ENCODE measurements around the gene QPCTL. TPM values are rescaled to one million over a fixed set of nuclear protein-coding genes. Genes with fewer than 3 reads are reported as not detected.

Gene QPCTL
- total and polyA plus RNA-seq, 9 of the 15 experiments (the other 6 are each of a cell fraction or from before 2014, with no cell fraction given) = 0.99 to 31.3 (median 12.7) TPM

GRCh38 chr19:45717131-45717982 lies 24.9 kb downstream of the QPCTL start (continued):
- 0 out of 2 replicates have a peak, but pooled peaks have one; percentile 43 for TF ChIP-seq JUN (IDR thresholded peaks at IDR 0.05; ENCODE audit: borderline replicate concordance, low read depth, low read length)
- TF ChIP-seq JUN (CRISPR knock-in tag; IDR thresholded peaks at IDR 0.05; ENCODE audit: borderline replicate concordance) = no peak
- TF ChIP-seq, protein P1, sequence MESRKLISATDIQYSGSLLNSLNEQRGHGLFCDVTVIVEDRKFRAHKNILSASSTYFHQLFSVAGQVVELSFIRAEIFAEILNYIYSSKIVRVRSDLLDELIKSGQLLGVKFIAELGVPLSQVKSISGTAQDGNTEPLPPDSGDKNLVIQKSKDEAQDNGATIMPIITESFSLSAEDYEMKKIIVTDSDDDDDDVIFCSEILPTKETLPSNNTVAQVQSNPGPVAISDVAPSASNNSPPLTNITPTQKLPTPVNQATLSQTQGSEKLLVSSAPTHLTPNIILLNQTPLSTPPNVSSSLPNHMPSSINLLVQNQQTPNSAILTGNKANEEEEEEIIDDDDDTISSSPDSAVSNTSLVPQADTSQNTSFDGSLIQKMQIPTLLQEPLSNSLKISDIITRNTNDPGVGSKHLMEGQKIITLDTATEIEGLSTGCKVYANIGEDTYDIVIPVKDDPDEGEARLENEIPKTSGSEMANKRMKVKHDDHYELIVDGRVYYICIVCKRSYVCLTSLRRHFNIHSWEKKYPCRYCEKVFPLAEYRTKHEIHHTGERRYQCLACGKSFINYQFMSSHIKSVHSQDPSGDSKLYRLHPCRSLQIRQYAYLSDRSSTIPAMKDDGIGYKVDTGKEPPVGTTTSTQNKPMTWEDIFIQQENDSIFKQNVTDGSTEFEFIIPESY (CRISPR knock-in tag; IDR thresholded peaks at IDR 0.05) = peak; percentile 63; the same call in 1 of the 2 replicates
- no peak for TF ChIP-seq CREBBP (IDR thresholded peaks at IDR 0.05; ENCODE audit: low read depth, low read length)
- TF ChIP-seq ZNF12 (CRISPR knock-in tag; IDR thresholded peaks at IDR 0.05) = no peak
- no peak for TF ChIP-seq ZNF134 (CRISPR knock-in tag; conservative IDR thresholded peaks at IDR 0.05)
- TF ChIP-seq GATAD2A (IDR thresholded peaks at IDR 0.05) = peak; percentile 88
- TF ChIP-seq ELF2 (CRISPR knock-in tag; IDR thresholded peaks at IDR 0.05) = no peak
- TF ChIP-seq ERF (CRISPR knock-in tag; IDR thresholded peaks at IDR 0.05) = no peak
- TF ChIP-seq XRCC4 (IDR thresholded peaks at IDR 0.05; ENCODE audit: extremely low read depth, insufficient read depth, insufficient read length) = no peak
- TF ChIP-seq ZNF431 (CRISPR knock-in tag; IDR thresholded peaks at IDR 0.05) = no peak
- peak; percentile 88 for TF ChIP-seq FOXJ2 (tag; IDR thresholded peaks at IDR 0.05)
- TF ChIP-seq ZNF3 (CRISPR knock-in tag; IDR thresholded peaks at IDR 0.05) = no peak
- peak; percentile 72; the same call in 1 of the 2 replicates for TF ChIP-seq MYNN (IDR thresholded peaks at IDR 0.05)
- TF ChIP-seq MYNN (CRISPR knock-in tag; IDR thresholded peaks at IDR 0.05) = no peak
- TF ChIP-seq STAT5A (IDR thresholded peaks at IDR 0.05; ENCODE audit: borderline replicate concordance, low read length) = no peak
- TF ChIP-seq ID3 (CRISPR knock-in tag; IDR thresholded peaks at IDR 0.05) = no peak
- no peak for TF ChIP-seq ID3 (tag; IDR thresholded peaks at IDR 0.05)
- peak; percentile 91; the same call in 1 of the 2 replicates for TF ChIP-seq ZNF589 (CRISPR knock-in tag; IDR thresholded peaks at IDR 0.05; ENCODE audit: low read depth)
- TF ChIP-seq NFATC3 (IDR thresholded peaks at IDR 0.05) = no peak
- TF ChIP-seq ATF2 (CRISPR knock-in tag; IDR thresholded peaks at IDR 0.05) = no peak
- TF ChIP-seq, protein P2, sequence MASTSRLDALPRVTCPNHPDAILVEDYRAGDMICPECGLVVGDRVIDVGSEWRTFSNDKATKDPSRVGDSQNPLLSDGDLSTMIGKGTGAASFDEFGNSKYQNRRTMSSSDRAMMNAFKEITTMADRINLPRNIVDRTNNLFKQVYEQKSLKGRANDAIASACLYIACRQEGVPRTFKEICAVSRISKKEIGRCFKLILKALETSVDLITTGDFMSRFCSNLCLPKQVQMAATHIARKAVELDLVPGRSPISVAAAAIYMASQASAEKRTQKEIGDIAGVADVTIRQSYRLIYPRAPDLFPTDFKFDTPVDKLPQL (IDR thresholded peaks at IDR 0.05; ENCODE audit: extremely low read depth, insufficient read length) = no peak
- peak; percentile 15 to 70; a peak in 1 of 4 replicates for TF ChIP-seq UBTF (IDR thresholded peaks at IDR 0.05; ENCODE audit: borderline replicate concordance in 1 of 2, low read depth in 2 of 2, low read length in 2 of 2)

Data from K562 (cell line).